Activated CD4-positive, CD25-positive, alpha-beta regulatory T cell treated with anti-CD3 and anti-CD28 coated beads, Interleukin-2, amount 50 U/mL, for 16 hours (primary cell): Measurements from ENCODE around the gene GAS7.

ENCODE experiments used
- DNase-seq: peaks from one replicate; pipeline ENCODE4 v3.0.0-alpha.2; 2020; ENCODE audit warnings: low read depth, low spot score

The GAS7 gene

GRCh38 chr17:10198509-10199249, at the start of gene GAS7:
Gene GAS7, minus strand, starts transcription at chr17:10198606.
- DNase-seq, result no peak

- no peak for DNase-seq
Measured at GRCh38 chr17:10247810-10248209, 49.4 kb upstream of the GAS7 start.

- DNase-seq, result no peak
Measured at GRCh38 chr17:10243883-10244844, 45.8 kb upstream of the GAS7 start.

- DNase-seq, result no peak
Measured at GRCh38 chr17:10241781-10242180, 43.4 kb upstream of the GAS7 start.

- DNase-seq, result no peak
Measured at GRCh38 chr17:10238661-10239060, 40.3 kb upstream of the GAS7 start.

GRCh38 chr17:10234033-10234432, 35.6 kb upstream of the GAS7 start:
- no peak for DNase-seq

- DNase-seq, result no peak
Measured at GRCh38 chr17:10233161-10233560, 34.8 kb upstream of the GAS7 start.

GRCh38 chr17:10229181-10229580, 30.8 kb upstream of the GAS7 start:
- DNase-seq, result no peak

GRCh38 chr17:10226930-10227695, 28.7 kb upstream of the GAS7 start:
- DNase-seq, result no peak

GRCh38 chr17:10224582-10225195, 26.3 kb upstream of the GAS7 start:
- DNase-seq, result no peak

- DNase-seq, result no peak
Measured at GRCh38 chr17:10219193-10219592, 20.8 kb upstream of the GAS7 start.

GRCh38 chr17:10217916-10218315, 19.5 kb upstream of the GAS7 start:
- DNase-seq, result no peak

- no peak for DNase-seq
Measured at GRCh38 chr17:10216213-10216938, 18.0 kb upstream of the GAS7 start.

GRCh38 chr17:10215286-10215685, 16.9 kb upstream of the GAS7 start:
- DNase-seq, result no peak

GRCh38 chr17:10211666-10212065, 13.3 kb upstream of the GAS7 start:
- DNase-seq, result no peak

GRCh38 chr17:10210151-10210574, 11.8 kb upstream of the GAS7 start:
- no peak for DNase-seq

GRCh38 chr17:10208604-10209193, 10.3 kb upstream of the GAS7 start:
- DNase-seq, result no peak

- DNase-seq, result no peak
Measured at GRCh38 chr17:10207153-10207552, 8.7 kb upstream of the GAS7 start.

GRCh38 chr17:10205549-10206185, 7.3 kb upstream of the GAS7 start:
- no peak for DNase-seq

- no peak for DNase-seq
Measured at GRCh38 chr17:10201680-10202079, 3.3 kb upstream of the GAS7 start.
